Ovary (tissue), 3 donors: Measurements from ENCODE around the gene ECSIT.
"Not testable (repeated sequence)": the region's sequence is repeated elsewhere in the genome, so short reads cannot be mapped to it uniquely, and the experiment has no call there.

Experiments
- EP300 ChIP-seq: sonication (generic); formaldehyde crosslinking; IDR thresholded peaks from one replicate; pipeline ENCODE4 v1.6.1; 2017; ENCODE audit warnings: antibody characterized with exemption
- POLR2A ChIP-seq: fragments of 450-650 bp; IDR thresholded peaks from one replicate; pipeline ENCODE4 v1.6.1; 2017; ENCODE audit warnings: antibody characterized with exemption, mild to moderate bottlenecking, moderate library complexity
- TF ChIP-seq, protein P1 (sequence below), 3 donors: fragments of 450-650 bp in 2 of 3; fragments of 200-600 bp in 1 of 3; IDR thresholded peaks; one replicate each; pipeline versions ENCODE4 v1.5.1 to v1.8.0; 2016 to 2022; ENCODE audit warnings: antibody characterized with exemption in 3 of 3, mild to moderate bottlenecking in 1 of 3
- donor health status: DM: no; HTN: no; CAD: no.

DNA sequence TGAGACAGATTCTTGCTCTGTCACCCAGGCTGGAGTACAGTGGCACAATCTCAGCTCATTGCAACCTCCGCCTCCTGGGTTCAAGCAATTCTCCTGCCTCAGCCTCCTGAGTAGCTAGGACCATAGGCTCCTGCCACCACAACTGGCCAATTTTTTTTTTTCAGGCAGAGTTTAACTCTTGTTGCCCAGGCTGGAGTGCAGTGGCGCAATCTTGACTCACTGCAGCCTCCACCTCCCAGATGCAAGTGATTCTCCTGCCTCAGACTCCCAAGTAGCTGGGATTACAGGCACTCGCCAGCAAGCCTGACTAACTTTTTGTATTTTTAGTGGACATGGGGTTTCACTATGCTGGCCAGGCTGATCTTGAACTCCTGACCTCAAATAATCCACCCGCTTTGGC, 44.8 kb upstream of the ECSIT start:
- TF ChIP-seq, protein P1, sequence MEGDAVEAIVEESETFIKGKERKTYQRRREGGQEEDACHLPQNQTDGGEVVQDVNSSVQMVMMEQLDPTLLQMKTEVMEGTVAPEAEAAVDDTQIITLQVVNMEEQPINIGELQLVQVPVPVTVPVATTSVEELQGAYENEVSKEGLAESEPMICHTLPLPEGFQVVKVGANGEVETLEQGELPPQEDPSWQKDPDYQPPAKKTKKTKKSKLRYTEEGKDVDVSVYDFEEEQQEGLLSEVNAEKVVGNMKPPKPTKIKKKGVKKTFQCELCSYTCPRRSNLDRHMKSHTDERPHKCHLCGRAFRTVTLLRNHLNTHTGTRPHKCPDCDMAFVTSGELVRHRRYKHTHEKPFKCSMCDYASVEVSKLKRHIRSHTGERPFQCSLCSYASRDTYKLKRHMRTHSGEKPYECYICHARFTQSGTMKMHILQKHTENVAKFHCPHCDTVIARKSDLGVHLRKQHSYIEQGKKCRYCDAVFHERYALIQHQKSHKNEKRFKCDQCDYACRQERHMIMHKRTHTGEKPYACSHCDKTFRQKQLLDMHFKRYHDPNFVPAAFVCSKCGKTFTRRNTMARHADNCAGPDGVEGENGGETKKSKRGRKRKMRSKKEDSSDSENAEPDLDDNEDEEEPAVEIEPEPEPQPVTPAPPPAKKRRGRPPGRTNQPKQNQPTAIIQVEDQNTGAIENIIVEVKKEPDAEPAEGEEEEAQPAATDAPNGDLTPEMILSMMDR (IDR thresholded peaks at IDR 0.05), result not testable (repeated sequence)
- not testable (repeated sequence) for TF ChIP-seq POLR2A, EP300
